GM19397 (cell line): ENCODE results near the gene ADGRD2.

Experiments used
- ATAC-seq: cut with Tn5 transposase; IDR thresholded peaks from one replicate; pipeline ENCODE4 v1.9.1; 2021; ENCODE audit warnings: mild to moderate bottlenecking, moderate library complexity; ENCODE audit not compliant: unreplicated experiment

The ADGRD2 gene

DNA sequence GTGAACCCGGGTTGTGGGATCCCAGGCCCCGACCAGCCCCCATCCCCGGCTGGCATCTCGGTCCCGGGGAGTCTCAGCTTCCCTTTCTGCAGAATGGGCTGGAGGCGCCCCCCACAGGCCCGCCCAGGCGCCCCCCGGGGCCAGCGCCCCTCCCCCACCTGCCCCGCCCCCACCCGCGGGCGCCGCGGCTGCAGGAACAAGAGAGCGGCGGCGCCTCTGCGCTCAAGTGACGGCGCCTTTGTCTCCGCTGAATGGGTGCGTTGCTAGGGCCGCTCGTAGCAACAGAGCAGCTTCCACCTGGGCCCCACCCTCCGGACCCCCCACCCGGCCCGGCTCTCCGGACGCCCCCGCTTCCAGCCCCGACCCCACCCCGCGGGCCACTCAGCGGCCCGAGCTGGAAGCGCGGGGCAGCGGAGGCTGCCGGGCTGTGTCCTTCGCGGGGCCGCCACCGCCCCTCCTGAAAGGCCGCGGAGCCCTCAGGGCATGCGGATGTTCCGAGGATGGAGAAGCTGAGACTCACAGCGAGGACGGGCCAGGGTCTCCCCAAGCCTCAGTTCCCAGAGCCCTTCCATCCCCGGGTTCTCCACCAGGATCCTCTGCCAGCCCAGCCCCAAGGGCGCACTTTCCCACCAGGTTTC is 27.5 kb downstream of the ADGRD2 start:
- ATAC-seq, result no peak

- no peak for ATAC-seq
Observed at GRCh38 chr9:124478354-124478753, 28.1 kb downstream of the ADGRD2 start.

DNA sequence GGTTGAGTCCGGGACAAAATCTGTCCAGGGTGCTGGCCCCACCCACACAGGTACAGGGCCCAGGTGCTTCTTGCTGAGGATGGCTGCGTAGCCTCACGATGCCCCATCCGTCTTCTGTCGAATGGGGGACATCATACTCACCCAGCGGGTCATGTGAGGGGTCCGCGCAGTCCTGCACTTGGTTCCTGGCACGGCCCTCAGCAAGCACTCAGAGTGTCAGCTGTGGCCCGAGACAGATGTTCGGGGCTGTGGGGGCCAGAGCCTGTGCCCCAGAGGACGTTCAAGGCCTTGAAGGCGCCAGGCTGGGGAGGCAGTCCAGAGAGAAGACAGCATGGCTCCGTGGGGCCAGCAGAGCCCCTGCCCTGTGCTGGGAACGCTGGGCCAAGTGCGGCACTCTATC is 29.1 kb downstream of the ADGRD2 start:
- ATAC-seq, result no peak

GRCh38 chr9:124479947-124480620 is 29.8 kb downstream of the ADGRD2 start:
- no peak for ATAC-seq

GRCh38 chr9:124480621-124480981 is 30.4 kb downstream of the ADGRD2 start:
- ATAC-seq, result no peak

GRCh38 chr9:124481115-124481514 is 30.9 kb downstream of the ADGRD2 start:
- no peak for ATAC-seq

GRCh38 chr9:124482431-124483031 is 32.3 kb downstream of the ADGRD2 start:
- no peak for ATAC-seq

DNA sequence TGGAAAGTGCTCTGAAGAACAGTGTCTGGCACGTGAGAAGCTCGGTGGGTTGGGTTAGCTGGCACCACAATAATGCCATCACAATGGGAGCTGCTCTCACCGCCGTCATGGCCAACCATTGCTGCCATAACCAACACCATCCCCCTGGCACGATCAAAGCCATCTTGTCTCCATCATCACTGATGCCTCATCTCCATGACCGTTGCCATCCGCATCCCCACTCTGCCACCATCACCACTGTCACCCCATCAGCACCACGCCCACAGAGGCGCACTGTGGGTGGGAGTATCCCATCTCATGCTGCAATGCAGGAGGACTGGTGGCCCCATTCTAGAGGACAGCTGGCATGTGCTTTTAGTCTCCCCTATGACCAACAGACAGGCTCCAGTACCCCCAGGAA is 33.2 kb downstream of the ADGRD2 start:
- ATAC-seq, result no peak

GRCh38 chr9:124485201-124485600 is 35.0 kb downstream of the ADGRD2 start:
- ATAC-seq, result no peak

DNA sequence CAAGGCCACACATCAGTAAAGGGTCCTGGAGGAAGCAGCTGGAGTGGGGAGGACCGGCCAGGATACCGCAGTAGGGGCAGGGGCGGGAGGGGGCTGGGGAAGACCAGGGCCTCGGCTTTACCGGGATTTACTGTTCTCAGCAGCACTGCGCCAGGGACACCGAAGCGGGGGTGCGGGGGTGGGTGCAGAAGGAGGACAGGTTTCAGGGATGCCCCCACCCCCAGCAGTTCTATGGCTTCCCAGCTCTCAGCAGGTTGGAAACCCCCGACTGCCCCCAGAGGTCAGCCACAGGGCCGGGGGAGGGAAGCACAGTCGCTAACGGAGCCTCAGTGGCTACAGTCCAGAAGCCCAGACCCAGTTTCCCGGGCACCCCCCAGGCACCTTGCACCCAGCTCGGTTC is 35.7 kb downstream of the ADGRD2 start:
- ATAC-seq, result no peak

- no peak for ATAC-seq
Observed at GRCh38 chr9:124486778-124487259, 36.6 kb downstream of the ADGRD2 start.

DNA sequence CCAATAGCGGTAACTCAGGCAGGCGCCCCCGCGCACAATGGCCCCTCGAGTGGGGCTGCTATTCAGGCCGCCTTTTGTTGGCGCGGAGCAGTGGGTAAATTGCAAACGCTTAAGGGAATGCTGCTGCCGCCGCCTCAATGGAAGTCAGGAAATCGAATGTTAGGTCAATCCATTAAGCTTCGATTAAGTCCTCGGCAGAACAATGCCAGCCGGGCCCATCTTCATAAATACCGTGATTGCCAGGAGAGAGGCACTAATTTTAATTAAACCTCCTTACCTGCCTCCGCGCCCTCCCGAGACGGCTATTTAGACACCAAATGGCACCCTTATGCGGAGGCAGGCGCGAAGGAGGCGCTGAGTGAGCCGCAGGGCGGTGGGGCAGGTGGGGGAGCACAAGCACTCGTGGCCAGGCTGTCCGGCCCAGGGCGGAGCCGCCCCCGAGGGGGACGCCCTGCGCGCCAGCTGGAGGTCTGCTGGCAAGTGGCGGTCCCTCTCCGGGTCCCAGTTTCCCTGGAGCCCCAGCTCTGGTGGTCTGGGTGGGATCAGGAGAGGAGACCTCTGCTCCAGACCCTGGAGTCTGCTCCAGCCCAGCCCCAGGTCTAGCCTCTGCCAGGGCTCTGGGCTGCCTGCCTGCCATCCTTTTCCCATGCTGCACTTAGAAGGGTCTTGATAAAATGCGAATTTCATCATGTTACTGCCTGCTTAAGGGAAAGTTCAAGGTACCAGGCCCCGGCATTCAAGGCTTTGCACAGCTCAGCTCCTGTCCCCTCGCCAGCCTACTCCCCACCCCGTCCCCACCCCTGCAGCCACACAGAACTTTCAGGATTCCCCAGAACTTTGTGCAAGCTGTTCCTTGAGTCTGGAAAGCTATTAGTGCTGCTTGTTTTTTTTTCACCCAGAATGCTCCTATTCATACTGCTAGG is 37.3 kb downstream of the ADGRD2 start:
- no peak for ATAC-seq

- no peak for ATAC-seq
Observed at GRCh38 chr9:124488641-124489210, 38.5 kb downstream of the ADGRD2 start.

DNA sequence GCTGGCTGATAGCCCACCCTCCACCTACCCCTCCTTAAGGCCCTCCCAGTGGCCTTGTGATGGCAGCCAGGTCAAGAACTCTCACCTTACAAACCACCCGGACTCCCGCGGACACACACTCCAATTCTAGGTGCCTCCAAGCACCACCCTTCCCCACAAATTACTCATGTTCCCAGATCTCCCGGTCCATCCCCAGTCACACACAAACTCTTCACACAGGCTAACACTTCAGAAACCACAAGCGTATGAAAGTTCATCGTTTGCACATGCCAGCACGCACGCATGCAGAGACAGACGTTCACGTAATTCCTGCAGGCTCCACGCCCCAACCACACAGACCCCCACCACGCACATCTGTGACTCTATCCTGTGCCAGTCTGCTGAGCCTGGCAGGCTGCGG is 39.0 kb downstream of the ADGRD2 start:
- ATAC-seq, result no peak

DNA sequence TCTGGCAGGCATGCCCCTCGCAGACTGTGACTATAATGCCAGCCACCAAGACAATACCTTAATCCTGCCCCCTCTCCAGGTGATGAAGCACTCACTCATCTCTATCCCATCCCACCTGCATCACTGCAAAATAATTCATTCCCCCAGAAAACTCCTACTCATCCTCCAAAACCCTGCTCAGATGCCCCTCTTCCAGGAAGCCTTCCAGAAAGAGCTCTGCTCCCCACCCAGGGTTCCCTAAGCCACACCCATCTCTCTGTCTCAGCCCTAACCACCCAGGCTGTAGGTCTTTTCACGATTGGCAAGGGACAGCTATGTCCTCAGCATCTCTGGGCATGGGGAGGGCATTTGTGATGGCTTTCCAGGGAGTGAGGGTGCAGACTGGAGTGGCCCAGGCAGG is 39.8 kb downstream of the ADGRD2 start:
- no peak for ATAC-seq

GRCh38 chr9:124491049-124491975 is 41.1 kb downstream of the ADGRD2 start:
- ATAC-seq, result no peak

DNA sequence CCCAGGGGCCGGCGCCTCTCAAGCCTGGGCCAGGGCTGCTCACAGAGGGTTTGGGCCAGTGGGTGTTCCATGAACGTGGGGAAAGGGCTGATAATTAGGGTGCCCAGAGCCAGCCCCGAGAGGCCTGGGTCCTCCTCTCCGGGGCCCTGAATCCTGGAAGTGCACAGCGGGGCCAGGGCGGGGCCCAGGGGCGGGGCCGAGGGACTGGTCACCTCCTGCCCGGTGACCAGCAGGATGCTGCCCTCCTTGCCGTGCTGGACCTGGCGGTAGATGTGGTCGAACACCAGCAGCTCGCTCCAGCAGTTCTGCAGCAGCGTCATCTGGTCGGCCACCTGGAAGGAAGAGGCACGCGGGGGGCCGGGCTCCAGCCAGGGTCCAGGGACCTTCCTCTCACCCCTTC is 42.6 kb downstream of the ADGRD2 start:
- no peak for ATAC-seq

- no peak for ATAC-seq
Observed at GRCh38 chr9:124493218-124493617, 43.0 kb downstream of the ADGRD2 start.

- no peak for ATAC-seq
Observed at GRCh38 chr9:124493794-124494479, 43.7 kb downstream of the ADGRD2 start.
